SU-DHL-6 (cell line): Measurements from ENCODE around the gene CAPN5.

Experiments
- EZH2phosphoT487 ChIP-seq: fragments of 200-600 bp; sonication (generic), shearing (Covaris generic); conservative IDR thresholded peaks from 2 replicates; pipeline ENCODE4 v1.6.1; 2018; ENCODE audit warnings: mild to moderate bottlenecking, antibody characterized with exemption, low read length, moderate library complexity, mixed read lengths
- TF ChIP-seq, protein P1 (sequence below): fragments of 200-600 bp; sonication (generic); IDR thresholded peaks from one replicate; pipeline ENCODE4 v1.5.1; 2017; ENCODE audit warnings: antibody characterized with exemption, mild to moderate bottlenecking, low read length, moderate library complexity; ENCODE audit not compliant: insufficient read depth, poor library complexity, severe bottlenecking

DNA sequence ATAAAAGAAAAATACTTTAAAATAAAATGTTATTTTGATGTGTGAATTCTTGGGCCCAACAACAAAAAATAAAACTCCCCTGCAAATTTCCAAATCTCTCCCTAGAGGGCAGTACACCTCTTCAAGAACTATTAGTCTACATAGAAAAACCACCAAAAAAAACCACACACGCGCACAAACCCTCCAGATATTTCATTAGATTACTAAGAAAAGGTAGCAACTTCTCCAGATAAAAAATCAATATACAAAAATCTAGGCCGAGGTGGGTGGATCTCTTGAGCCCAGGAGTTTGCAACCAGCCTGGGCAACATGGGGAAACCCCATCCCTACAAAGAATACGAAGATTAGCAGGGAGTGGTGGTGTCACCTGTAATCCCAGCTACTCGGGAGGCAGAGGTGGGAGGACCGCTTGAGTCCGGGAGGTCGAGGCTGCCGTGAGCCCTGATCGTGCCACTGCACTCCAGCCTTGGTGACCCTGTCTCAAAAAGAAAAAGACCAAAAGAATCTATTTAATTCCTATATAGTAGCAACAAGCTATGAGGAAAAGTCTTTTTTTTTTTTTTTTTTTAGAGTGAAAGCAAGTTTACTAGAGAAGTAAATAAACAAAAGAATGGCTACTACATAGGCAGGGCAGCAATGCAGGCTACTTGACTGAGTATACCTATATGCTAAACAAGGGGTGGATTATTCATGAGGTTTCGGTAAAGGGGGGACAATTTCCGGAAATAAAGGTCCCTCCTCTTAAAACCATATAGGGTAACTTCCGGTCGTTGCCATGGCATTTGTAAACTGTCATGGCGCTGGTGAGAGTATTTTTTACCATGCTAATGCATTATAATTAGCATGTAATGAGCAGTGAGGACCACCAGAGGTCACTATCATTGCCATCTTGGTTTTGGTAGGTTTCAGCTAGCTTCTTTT lies 19.5 kb upstream of the CAPN5 start:
- TF ChIP-seq, protein P1, sequence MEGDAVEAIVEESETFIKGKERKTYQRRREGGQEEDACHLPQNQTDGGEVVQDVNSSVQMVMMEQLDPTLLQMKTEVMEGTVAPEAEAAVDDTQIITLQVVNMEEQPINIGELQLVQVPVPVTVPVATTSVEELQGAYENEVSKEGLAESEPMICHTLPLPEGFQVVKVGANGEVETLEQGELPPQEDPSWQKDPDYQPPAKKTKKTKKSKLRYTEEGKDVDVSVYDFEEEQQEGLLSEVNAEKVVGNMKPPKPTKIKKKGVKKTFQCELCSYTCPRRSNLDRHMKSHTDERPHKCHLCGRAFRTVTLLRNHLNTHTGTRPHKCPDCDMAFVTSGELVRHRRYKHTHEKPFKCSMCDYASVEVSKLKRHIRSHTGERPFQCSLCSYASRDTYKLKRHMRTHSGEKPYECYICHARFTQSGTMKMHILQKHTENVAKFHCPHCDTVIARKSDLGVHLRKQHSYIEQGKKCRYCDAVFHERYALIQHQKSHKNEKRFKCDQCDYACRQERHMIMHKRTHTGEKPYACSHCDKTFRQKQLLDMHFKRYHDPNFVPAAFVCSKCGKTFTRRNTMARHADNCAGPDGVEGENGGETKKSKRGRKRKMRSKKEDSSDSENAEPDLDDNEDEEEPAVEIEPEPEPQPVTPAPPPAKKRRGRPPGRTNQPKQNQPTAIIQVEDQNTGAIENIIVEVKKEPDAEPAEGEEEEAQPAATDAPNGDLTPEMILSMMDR, result peak; percentile 82
- no peak for TF ChIP-seq EZH2phosphoT487
